ENCODE measurements around the gene PRKD1.

DNA sequence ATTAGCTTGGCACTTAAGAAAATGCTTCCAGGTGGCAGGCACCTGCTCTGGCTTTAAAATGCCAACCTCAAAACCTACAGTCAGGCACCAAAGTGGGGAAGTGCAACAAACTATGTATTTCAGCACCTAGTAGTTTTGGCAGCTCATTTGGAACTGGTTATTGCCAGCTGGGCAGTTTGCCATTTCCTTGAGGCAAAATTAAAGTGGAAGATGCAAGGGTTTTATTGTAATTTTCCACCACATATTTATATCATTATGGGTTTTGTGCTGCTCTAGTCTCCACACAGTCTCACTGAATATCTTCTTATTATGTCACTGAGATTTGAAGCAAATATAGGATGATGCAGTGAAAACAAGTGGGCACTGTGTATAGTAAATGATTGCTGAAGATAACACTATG, 117.0 kb downstream of the PRKD1 start:
- no peak for TF ChIP-seq CTCF (IDR thresholded peaks at IDR 0.05)
- no peak for TF ChIP-seq POLR2A (IDR thresholded peaks at IDR 0.05)
